ENCODE results near the gene ATF7.

ATF7 gene

GRCh38 chr12:53480491-53481442 is 145.4 kb downstream of the ATF7 start:
- no peak for DNase-seq

- DNase-seq, result no peak
These were observed 146.9 kb downstream of the ATF7 start for GRCh38 chr12:53479331-53479730.

- DNase-seq, result no peak
These were observed 147.3 kb downstream of the ATF7 start for GRCh38 chr12:53478865-53479264.

GRCh38 chr12:53476769-53477209 is 149.4 kb downstream of the ATF7 start:
- DNase-seq, result no peak

- DNase-seq, result no peak
These were observed 151.4 kb downstream of the ATF7 start for GRCh38 chr12:53474819-53475218.

GRCh38 chr12:53474077-53474476 is 152.1 kb downstream of the ATF7 start:
- DNase-seq, result no peak

- no peak for DNase-seq
These were observed 154.1 kb downstream of the ATF7 start for GRCh38 chr12:53472056-53472582.

- no peak for DNase-seq
These were observed 157.9 kb downstream of the ATF7 start for GRCh38 chr12:53468282-53468681.

- no peak for DNase-seq
These were observed 158.3 kb downstream of the ATF7 start for GRCh38 chr12:53467880-53468279.

- no peak for DNase-seq
These were observed 159.1 kb downstream of the ATF7 start for GRCh38 chr12:53467082-53467481.

- no peak for DNase-seq
These were observed 159.5 kb downstream of the ATF7 start for GRCh38 chr12:53466640-53467039.

- DNase-seq, result no peak
These were observed 160.5 kb downstream of the ATF7 start for GRCh38 chr12:53465679-53466078.

- DNase-seq, result no peak
These were observed 161.3 kb downstream of the ATF7 start for GRCh38 chr12:53464685-53465418.

DNA sequence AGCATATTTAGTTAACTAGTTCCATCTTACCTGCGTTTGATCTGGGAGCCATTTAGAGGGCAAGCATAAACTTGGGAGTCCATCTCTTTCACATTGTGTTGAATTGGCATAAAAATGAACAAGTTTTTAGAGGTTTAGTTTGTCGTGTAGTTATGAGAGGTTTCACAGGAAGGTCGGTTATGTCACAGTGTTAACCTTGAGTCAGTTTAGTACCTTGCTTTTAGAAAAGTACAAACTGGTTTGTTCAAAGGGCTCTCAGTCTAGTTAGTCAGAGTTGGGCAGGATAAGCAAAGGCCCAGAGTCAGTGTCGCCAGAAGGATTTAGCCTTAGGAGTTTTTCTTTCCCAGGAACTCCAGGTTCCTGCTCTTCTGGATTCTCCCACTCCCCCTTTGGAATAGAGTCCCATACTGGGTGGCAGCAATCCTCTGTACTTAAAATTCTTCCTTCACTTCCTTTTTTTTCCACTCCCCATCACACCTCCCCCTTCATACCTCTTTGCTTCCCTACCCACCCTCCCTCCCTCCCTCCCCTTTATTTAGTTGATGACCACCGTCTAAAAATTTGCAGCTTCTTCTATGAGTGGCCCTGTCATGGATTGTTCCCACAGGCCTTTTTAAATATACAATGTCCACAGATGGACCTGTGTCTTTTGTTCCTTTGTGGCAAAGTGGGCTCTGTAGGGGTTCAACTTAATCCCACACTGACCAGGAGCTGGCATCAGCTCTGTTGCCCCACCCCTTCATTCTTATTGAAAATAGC is 162.2 kb downstream of the ATF7 start:
- no peak for DNase-seq

DNA sequence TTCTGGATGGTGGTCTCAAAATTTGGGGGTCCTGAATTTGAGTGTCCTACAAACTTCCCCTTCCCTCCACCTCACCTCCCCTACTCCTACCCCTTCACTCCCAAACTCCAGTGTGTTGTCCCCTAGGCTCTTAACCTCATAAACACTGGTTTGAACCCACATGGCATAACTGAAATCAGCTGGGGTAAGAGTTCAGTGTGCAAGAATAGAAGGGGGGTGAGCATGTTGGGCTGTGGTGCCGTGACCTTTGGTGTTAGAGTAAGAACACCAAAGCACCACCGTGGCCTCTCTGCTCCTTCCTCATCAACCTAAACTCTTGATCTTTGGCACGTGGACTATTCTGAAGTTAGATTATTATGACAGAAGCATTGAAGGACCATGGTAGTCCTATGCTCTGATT is 163.2 kb downstream of the ATF7 start:
- no peak for DNase-seq

- no peak for DNase-seq
These were observed 164.6 kb downstream of the ATF7 start for GRCh38 chr12:53461591-53461990.

GRCh38 chr12:53461059-53461458 is 165.1 kb downstream of the ATF7 start:
- no peak for DNase-seq

DNA sequence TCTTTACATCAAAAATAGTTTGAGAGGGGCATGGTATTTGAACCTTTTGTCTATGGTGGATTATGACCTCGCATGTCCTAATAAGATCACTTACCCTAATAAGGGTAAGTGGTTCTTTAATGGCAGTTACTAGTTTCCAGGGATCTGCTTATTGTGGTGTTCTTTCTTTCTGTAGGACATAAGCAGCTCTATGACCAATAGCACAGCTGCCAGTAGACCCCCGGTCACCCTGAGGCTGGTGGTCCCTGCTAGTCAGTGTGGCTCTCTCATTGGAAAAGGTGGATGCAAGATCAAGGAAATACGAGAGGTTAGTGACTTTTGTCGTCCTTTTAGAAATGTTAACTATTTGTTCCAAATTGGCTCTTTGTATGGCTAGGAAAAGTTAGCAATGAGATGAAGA is 167.1 kb downstream of the ATF7 start:
- no peak for DNase-seq

Measured in activated effector memory CD4-positive, alpha-beta T cell treated with Interleukin-2 at 50 U/mL for 16 hours (primary cell).